Mucosa of descending colon (tissue), 3 donors: ENCODE data around the gene TNRC6B. TPM values are rescaled to one million over a fixed set of nuclear protein-coding genes. Genes with fewer than 3 reads are reported as not detected.
"Not testable (repeated sequence)": the region's sequence is repeated elsewhere in the genome, so short reads cannot be mapped to it uniquely, and the experiment has no call there.

ENCODE experiments used
- ATAC-seq: fragments of 200-7000 bp; cut with Tn5 transposase; one replicate; pipeline ENCODE4 v1.9.1; 2020; ENCODE audit warnings: mild to moderate bottlenecking, moderate library complexity
- DNase-seq, 3 donors: peaks; one replicate each; pipeline ENCODE4 v3.0.0-alpha.2; 2020
- H3K36me3 ChIP-seq: fragments of 200-600 bp; one replicate; pipeline ENCODE4 v1.8.0; 2021; ENCODE audit warnings: low read depth, mild to moderate bottlenecking
- H3K4me1 ChIP-seq: fragments of 200-600 bp; one replicate; pipeline ENCODE4 v1.8.0; 2021; ENCODE audit warnings: low read depth, mild to moderate bottlenecking
- H3K4me3 ChIP-seq: fragments of 200-600 bp; one replicate; pipeline ENCODE4 v1.8.0; 2021; ENCODE audit warnings: mild to moderate bottlenecking
- H3K9me3 ChIP-seq: fragments of 200-600 bp; one replicate; pipeline ENCODE4 v1.8.0; 2021; ENCODE audit warnings: mild to moderate bottlenecking
- CTCF ChIP-seq: fragments of 200-600 bp; IDR thresholded peaks from one replicate; pipeline ENCODE4 v1.8.0; 2022; ENCODE audit warnings: antibody characterized with exemption, mild to moderate bottlenecking
- intact Hi-C, 2 donors: fragments of 100-400 bp; cut with DNase I in 1 of 2; cut with micrococcal nuclease in 1 of 2; formaldehyde crosslinking; loops; one replicate each; pipeline versions ENCODE4 v1.11.0 to v1.11.1; 2022; cut with DNase I, micrococcal nuclease
- total RNA-seq, 3 donors: library from RNA; stranded (reverse); fragmentation: NEBNext Ultra II Directional in 2 of 3; extraction: Animal tissue kit (Norgen Biotek cat#: 25700) in 2 of 3; gene quantifications; one replicate each; pipeline versions ENCODE4 v1.2.1 to v1.2.4, GENCODE V29; 2021 to 2023
- donor health status: DM: no; HTN: no; CAD: no; lungs with moderate emphysema.
- donor health status: DM: no; HTN: no; CAD: no.
- donor health status: DM: no; HTN: yes; CAD: no.

Gene TNRC6B
- total RNA-seq, 3 donors from 2014 or later, result 58.6 to 72.9 (median 58.9) TPM

DNA sequence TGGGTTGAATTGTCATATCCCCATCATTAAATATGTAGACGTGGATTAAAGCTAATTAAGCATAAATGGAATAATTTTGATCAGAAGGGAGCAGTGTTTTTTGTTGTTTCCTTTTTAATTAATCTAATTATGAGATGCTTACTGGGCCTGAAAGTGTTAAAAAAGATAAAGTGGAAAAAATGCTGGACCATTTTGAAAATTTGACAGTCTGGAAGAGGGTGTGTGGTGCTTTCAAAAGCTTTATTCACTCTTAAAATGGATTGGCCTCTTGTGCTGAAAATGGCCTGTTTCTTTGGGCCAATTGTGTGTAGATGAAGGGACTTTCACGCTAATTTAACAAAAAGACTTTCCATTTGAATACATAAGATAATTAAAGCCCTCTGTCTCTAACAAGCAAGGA, 1.8 kb downstream of the TNRC6B start:
- Histone ChIP-seq H3K4me1 (peaks cover 61% of the 10 kb centered on the region), H3K9me3 (no peaks in the 10 kb centered on the region), H3K4me3 (no peak overlapping the region), H3K36me3 (peaks cover 5% of the 10 kb centered on the region)
- ATAC-seq (no peak), DNase-seq (no peak)
- intact Hi-C loops, result no loop called here
- TF ChIP-seq CTCF, result no peak

DNA sequence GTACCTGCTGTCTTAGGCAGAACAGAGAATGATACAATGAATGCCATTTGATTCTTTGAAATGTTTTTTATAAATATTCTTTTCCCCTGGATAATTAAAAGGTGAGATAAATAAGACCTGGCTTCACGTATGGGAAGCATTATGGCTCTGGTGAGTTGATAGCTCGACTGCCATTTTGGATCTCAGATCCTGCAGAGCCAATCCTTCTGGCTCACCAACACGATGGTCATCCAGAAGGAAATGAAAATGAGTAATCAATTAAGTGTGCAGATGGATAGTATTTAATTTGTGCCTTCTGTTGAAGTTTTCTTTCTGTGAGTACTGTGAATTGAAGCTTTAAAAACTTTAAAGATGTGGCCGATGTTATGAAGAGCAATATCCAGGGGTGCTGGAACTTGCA, 2.7 kb downstream of the TNRC6B start:
- no peaks in the 10 kb centered on the region for H3K9me3 ChIP-seq
- no peak for TF ChIP-seq CTCF
- H3K4me1 ChIP-seq, result peaks cover 61% of the 10 kb centered on the region
- DNase-seq (no peak), ATAC-seq (no peak)
- peaks cover 5% of the 10 kb centered on the region for H3K36me3 ChIP-seq
- no peak overlapping the region for H3K4me3 ChIP-seq
- intact Hi-C loops, result no loop called here

- Histone ChIP-seq H3K9me3 (no peaks in the 10 kb centered on the region), H3K4me1 (peaks cover 61% of the 10 kb centered on the region), H3K36me3 (peaks cover 5% of the 10 kb centered on the region), H3K4me3 (no peak overlapping the region)
- intact Hi-C loops, result no loop called here
- no peak for TF ChIP-seq CTCF
- DNase-seq, result peak in 1 of 3 donors; percentile 35
- peak; percentile 18 for ATAC-seq
Measured at GRCh38 chr22:40181323-40181722, 3.6 kb downstream of the TNRC6B start.

DNA sequence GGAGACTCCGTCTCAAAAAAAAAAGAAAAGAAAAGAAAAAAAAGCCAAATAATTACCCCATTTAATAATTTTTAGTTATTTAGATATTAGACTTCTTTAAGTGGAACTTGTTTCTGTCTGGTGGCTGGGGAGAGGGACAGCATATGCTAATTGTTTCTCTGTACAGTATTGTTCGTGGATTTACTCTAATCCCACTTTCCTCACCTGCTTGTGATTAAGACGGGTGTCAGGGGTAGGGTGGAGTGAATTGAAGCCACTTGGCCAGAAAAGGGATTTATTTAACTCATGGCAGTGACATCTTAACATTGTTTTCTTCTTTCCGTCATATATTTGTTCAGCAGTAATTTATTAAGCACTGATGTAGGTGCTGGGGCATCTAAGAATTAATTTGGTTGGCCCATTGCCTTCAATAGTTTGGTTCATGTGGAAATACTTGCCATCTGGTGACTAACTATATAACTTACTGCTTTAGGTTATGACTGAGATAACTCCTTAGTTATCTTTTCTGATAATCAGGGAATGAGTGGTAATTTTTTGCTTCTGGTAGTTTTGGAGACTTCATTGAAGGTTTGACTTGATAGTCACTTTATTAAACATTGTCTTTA, 4.6 kb downstream of the TNRC6B start:
- DNase-seq (no peak), ATAC-seq (no peak)
- no peak for TF ChIP-seq CTCF
- Histone ChIP-seq H3K9me3 (no peaks in the 10 kb centered on the region), H3K36me3 (peaks cover 5% of the 10 kb centered on the region), H3K4me1 (peaks cover 52% of the 10 kb centered on the region), H3K4me3 (no peak overlapping the region)
- intact Hi-C loops, result no loop called here

DNA sequence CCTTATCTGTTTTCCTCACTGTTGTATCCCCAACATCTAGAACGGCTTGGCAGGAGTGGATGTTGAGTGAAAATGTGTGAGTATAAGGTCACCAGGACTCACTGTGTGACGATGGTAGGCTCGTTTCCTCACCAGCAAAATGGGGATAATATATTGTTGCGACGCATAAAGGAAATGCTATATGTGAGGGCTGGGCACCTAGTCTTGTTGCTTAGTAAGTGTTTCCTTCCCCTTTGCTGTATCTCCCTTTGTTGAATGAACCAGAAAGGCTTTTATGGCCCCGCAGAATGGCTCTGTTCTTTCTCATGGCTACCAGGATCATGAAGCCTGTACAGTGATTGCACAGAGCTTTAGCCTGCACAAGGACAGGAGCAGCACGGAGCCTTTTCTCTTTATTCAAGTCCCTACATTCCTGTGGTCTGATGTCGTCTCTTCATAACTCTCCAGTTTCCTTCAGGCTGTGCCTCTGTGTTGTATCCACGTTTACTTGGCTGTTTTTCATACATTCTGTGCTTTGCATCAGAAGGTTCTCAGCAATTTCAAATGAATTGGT, 5.4 kb downstream of the TNRC6B start:
- TF ChIP-seq CTCF, result no peak
- no peak overlapping the region for H3K4me3 ChIP-seq
- intact Hi-C loops, result no loop called here
- peaks cover 48% of the 10 kb centered on the region for H3K4me1 ChIP-seq
- no peaks in the 10 kb centered on the region for H3K36me3 ChIP-seq
- ATAC-seq, result peak; percentile 60
- no peaks in the 10 kb centered on the region for H3K9me3 ChIP-seq
- peak in 1 of 3 donors; percentile 31 for DNase-seq

DNA sequence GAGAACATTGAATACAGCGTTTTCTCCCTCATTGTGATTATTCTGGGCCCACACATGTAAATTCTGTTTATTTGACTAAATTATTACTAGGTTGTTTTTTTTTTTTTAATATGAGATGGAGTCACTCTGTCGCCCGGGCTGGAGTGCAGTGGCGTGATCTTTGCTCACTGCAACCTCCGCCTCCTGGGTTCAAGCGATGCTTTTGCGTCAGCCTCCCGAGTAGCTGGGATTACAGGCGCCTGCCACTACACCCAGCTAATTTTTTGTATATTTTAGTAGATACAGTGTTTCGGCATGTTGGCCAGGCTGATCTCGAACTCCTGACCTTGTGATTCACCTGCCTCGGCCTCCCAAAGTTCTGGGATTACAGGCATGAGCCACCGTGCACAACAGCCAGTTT, 5.9 kb downstream of the TNRC6B start:
- ATAC-seq, intact Hi-C loops, H3K4me3 ChIP-seq, H3K36me3 ChIP-seq, H3K9me3 ChIP-seq, DNase-seq: not testable (repeated sequence)
- H3K4me1 ChIP-seq, result peaks cover 48% of the 10 kb centered on the region
